ENCODE results near the gene GNRHR. TPM values are rescaled to one million over a fixed set of nuclear protein-coding genes. Genes with fewer than 3 reads are reported as not detected.
"Not testable (repeated sequence)": the region's sequence is repeated elsewhere in the genome, so short reads cannot be mapped to it uniquely, and the experiment has no call there.

The GNRHR gene
- total and polyA plus RNA-seq, 2 experiments from 2014 or later = not detected

DNA sequence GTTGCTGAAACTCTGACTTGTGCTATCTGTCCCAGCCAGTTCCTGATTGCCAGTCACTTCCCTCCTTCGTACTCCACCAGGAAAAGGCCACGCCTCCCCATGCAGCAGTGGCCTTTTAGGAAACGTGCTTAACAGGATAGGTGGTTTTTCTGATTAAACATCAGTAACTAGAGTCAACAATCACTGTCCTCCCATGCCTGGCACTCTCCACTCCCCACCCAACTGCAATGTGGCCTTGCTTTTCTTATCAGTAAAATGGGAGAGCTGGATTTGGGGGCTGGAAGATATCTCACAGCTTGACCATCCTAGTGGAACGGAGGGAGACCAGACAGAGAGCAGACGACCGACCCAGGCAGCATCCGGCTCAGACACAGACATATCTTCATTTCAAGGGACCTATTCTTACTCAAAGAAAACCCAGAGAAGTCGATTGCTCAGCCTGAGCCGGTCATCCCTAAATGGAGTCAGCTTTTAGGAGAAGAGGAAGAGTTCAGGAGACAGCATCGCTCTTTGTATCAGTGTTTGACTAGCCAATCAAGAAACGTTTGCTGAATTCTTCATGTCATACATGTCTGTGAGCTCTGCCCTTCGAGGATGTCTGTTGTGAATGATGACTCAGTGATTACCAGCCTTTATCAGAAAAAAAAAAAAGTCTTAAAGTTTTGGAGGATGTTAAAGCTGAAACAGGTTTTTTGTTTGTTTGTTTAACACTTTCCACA lies 40.5 kb downstream of the GNRHR start:
- Histone ChIP-seq H3K9me2 (replicated peaks; ENCODE audit: insufficient read depth) (no peaks in the 10 kb centered on the region), H3K36me3 (replicated peaks; ENCODE audit: insufficient read depth, low read depth) (no peaks in the 10 kb centered on the region), H3K9me3 (ENCODE audit: low read depth) (no peaks in the 10 kb centered on the region), H4K20me1 (ENCODE audit: insufficient read depth, poor library complexity, severe bottlenecking) (no peaks in the 10 kb centered on the region), H3K4me2 (no peak overlapping the region), H3K4me1 (ENCODE audit: insufficient read depth) (no peaks in the 10 kb centered on the region), H3K27me3 (no peaks in the 10 kb centered on the region), H3K4me3 (no peak overlapping the region), H2AFZ (no peak overlapping the region), H3K79me2 (peaks cover 19% of the 10 kb centered on the region), H3K27ac (peak overlapping the region; percentile 56)
- DNase-seq (ENCODE audit: low spot score) = no peak
- TF ChIP-seq, protein P1, sequence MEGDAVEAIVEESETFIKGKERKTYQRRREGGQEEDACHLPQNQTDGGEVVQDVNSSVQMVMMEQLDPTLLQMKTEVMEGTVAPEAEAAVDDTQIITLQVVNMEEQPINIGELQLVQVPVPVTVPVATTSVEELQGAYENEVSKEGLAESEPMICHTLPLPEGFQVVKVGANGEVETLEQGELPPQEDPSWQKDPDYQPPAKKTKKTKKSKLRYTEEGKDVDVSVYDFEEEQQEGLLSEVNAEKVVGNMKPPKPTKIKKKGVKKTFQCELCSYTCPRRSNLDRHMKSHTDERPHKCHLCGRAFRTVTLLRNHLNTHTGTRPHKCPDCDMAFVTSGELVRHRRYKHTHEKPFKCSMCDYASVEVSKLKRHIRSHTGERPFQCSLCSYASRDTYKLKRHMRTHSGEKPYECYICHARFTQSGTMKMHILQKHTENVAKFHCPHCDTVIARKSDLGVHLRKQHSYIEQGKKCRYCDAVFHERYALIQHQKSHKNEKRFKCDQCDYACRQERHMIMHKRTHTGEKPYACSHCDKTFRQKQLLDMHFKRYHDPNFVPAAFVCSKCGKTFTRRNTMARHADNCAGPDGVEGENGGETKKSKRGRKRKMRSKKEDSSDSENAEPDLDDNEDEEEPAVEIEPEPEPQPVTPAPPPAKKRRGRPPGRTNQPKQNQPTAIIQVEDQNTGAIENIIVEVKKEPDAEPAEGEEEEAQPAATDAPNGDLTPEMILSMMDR (IDR thresholded peaks at IDR 0.05; ENCODE audit: poor library complexity) = no peak
- TF ChIP-seq EZH2 (IDR thresholded peaks at IDR 0.05; ENCODE audit: borderline replicate concordance) (no peak), EZH2phosphoT487 (IDR thresholded peaks at IDR 0.05; ENCODE audit: low read depth, severe bottlenecking, unreplicated experiment) (no peak)
- 63% methylated on average over 12 of the region's 12 CpGs for WGBS (ENCODE audit: low lambda C conversion rate, missing lambda C conversion rate)

DNA sequence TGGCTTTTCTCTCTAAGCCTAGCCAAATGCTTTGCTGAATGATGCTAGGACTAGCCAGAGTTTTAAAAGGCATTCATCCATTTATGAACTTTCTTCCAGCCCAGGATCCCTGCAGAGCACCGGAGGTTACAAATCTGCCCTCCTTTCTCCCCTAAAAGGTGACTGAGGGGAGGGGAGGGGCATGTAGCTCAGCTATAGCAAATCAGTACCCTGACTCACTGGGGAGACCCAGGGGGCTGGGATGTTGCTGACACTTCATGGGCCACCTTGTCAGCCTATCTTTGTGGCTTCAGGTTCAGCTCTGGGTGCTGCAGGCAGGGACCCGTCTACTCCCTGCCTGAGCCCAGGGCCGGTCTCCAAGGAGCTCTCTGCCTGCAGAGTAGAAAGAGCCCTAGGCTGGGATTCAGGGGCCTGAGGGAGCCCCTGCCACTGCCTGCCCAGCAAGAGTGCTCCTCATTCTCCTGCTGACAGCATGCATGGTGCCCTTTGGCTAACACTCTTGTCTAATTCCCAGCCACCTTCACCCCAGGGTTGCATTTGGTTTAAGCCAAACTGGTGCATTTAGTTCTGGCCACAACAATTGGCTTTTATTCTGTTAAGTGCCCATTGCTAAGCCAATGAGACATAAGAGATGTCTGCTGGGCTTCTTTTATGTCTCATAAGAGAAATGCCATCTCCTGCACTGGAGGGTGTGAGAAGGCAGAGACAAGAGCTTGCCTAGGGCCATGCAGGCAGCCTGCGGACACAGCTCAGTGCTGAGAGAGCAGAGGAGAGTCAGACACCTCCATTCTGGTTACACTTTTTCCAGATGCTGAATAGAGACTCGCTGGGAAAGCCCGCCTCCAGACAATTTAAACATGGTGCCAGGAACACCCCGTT lies 41.3 kb downstream of the GNRHR start:
- H3K4me1 ChIP-seq (ENCODE audit: insufficient read depth) = no peaks in the 10 kb centered on the region
- no peaks in the 10 kb centered on the region for H3K36me3 ChIP-seq (replicated peaks; ENCODE audit: insufficient read depth, low read depth)
- H3K4me2 ChIP-seq = no peak overlapping the region
- 68% methylated on average over 7 of the region's 7 CpGs for WGBS (ENCODE audit: low lambda C conversion rate, missing lambda C conversion rate)
- H3K27ac ChIP-seq = no peak overlapping the region
- H3K27me3 ChIP-seq = no peaks in the 10 kb centered on the region
- H2AFZ ChIP-seq = no peak overlapping the region
- no peaks in the 10 kb centered on the region for H3K9me3 ChIP-seq (ENCODE audit: low read depth)
- no peak overlapping the region for H3K4me3 ChIP-seq
- peaks cover 25% of the 10 kb centered on the region for H3K79me2 ChIP-seq
- no peaks in the 10 kb centered on the region for H3K9me2 ChIP-seq (replicated peaks; ENCODE audit: insufficient read depth)
- H4K20me1 ChIP-seq (ENCODE audit: insufficient read depth, poor library complexity, severe bottlenecking) = no peaks in the 10 kb centered on the region
- TF ChIP-seq EZH2phosphoT487 (IDR thresholded peaks at IDR 0.05; ENCODE audit: low read depth, severe bottlenecking, unreplicated experiment) = no peak
- DNase-seq (ENCODE audit: low spot score) = no peak

DNA sequence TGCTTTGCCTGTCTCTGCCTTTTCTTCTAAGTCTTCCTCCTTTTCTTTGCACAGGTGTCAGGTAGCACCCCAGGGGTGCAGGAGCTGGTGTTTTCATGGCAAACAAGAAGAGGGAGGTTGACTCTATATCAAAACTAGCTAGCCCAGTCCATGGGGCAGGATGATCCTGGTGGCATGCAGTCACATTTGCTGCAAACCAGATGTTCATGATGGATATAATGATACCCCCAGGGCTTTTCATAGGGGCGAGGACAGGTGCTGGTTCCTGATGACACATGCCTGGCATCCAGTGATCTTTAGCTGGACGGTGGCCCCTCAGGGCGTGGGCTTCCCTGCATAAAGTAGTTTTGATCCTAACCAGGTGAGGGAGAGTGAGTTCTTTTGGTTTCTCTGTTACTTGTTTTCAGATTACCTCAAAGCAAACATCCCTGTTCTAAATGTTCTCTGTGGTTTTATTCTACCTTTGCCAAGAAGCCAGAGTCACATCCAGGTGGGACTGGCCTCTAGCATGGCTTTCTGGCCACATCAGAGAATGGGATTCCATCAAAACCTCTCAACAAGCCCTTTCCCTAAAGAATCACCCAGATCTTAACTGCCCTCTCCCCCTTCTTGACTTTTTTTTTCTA lies 42.1 kb downstream of the GNRHR start:
- 67% methylated on average over 3 of the region's 3 CpGs for WGBS (ENCODE audit: low lambda C conversion rate, missing lambda C conversion rate)

DNA sequence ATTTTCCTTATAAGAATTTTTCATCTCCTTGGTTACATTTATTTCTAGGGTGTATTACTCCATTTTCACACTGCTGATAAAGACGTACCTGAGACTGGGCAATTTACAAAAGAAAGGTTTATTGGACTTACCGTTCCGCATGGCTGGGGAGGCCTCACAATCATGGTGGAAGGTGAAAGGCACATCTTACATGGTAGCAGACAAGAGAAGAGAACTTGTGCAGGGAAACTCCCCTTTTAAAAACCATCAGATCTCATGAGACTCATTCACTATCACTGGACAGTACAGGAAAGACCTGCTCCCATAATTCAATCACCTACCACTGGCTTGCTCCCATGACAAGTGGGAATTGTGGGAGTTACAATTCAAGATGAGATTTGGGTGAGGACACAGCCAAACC lies 47.5 kb downstream of the GNRHR start:
- H3K79me2 ChIP-seq = peaks cover 74% of the 10 kb centered on the region
- 98% methylated on average over 3 of the region's 3 CpGs for WGBS (ENCODE audit: low lambda C conversion rate, missing lambda C conversion rate)
- H3K9me2 ChIP-seq (replicated peaks; ENCODE audit: insufficient read depth); H3K9me3 ChIP-seq (ENCODE audit: low read depth); DNase-seq (ENCODE audit: low spot score); H2AFZ ChIP-seq; H4K20me1 ChIP-seq (ENCODE audit: insufficient read depth, poor library complexity, severe bottlenecking); H3K4me1 ChIP-seq (ENCODE audit: insufficient read depth); H3K4me2 ChIP-seq; H3K27me3 ChIP-seq; H3K36me3 ChIP-seq (replicated peaks; ENCODE audit: insufficient read depth, low read depth); H3K27ac ChIP-seq; H3K4me3 ChIP-seq: not testable (repeated sequence)

More for the DNA sequence above, 42.1 kb downstream of the GNRHR start:
- H2AFZ ChIP-seq = no peak overlapping the region
- H3K27ac ChIP-seq = no peak overlapping the region
- H3K79me2 ChIP-seq = peaks cover 31% of the 10 kb centered on the region
- H3K4me1 ChIP-seq (ENCODE audit: insufficient read depth) = no peaks in the 10 kb centered on the region
- no peaks in the 10 kb centered on the region for H4K20me1 ChIP-seq (ENCODE audit: insufficient read depth, poor library complexity, severe bottlenecking)
- H3K4me2 ChIP-seq = no peak overlapping the region
- DNase-seq (ENCODE audit: low spot score) = no peak
- H3K27me3 ChIP-seq = no peaks in the 10 kb centered on the region
- H3K9me3 ChIP-seq (ENCODE audit: low read depth) = no peaks in the 10 kb centered on the region
- H3K4me3 ChIP-seq = no peak overlapping the region
- H3K36me3 ChIP-seq (replicated peaks; ENCODE audit: insufficient read depth, low read depth) = no peaks in the 10 kb centered on the region
- H3K9me2 ChIP-seq (replicated peaks; ENCODE audit: insufficient read depth) = no peaks in the 10 kb centered on the region
- no peak for TF ChIP-seq EZH2 (IDR thresholded peaks at IDR 0.05; ENCODE audit: borderline replicate concordance)
- TF ChIP-seq, protein P1 (IDR thresholded peaks at IDR 0.05; ENCODE audit: poor library complexity) = no peak
- TF ChIP-seq EZH2phosphoT487 (IDR thresholded peaks at IDR 0.05; ENCODE audit: low read depth, severe bottlenecking, unreplicated experiment) = no peak
